ENCODE results near the gene RPSA. TPM values are rescaled to one million over a fixed set of nuclear protein-coding genes. Genes with fewer than 3 reads are reported as not detected.

RPSA gene
- total and polyA plus RNA-seq, 9 of the 15 experiments (the other 6 are each of a cell fraction or from before 2014, with no cell fraction given), result 2,290 to 4,272 (median 2,730) TPM

DNA sequence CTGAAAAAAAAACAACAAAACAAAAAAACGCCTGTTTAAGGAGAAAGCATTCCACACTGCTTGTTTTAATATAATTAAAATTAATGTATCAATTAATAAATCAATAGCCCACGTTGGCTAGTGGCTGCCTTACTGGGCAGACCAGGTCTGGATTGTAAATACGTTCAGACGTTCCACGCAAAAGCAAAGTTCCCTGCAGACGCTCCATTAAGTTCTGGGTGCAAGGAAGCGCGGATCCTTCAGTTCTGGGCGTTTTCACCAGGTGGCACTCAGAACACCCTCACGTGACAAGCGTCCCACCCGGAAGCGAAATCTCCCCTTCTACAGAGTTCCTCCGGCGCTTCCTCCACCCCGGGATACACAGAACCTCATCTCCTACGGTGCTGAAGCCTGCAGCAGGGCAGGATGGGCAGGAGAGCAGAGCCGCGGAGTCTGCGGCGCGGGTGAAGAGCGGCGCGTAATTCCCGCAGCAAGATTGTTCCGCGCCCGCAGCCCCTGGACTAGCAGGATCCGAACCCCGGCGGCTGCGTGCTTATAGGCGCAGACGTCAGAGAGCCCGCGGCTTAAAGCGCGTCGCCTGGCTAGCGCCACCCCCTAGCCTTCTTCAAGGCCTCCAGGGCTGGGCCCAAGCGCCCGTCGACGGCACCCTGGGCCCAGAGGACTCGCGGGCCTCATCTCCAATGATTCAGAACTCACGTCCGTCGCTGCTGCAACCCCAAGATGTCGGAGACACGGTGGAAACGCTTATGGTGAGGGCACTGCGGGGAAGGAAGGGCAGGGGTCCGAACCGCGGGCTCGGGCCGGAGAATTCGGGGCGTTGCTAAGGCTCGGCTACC lies 23.3 kb upstream of the RPSA start, which contains the start of gene SLC25A38:
Gene SLC25A38 (plus strand): TSS at position 326 of the 836 bp plus-strand sequence. CDS start 355 bp downstream, at position 681.
- peak; percentile 88 for ATAC-seq
- BruUV-seq (replicated peaks), result TSS peak; percentile 63
- under 1% methylated on average over 62 of the region's 62 CpGs for WGBS (ENCODE audit: insufficient coverage, low coverage, missing lambda C conversion rate)
- Histone ChIP-seq H3K27me3 (ENCODE audit: control insufficient read depth in 2 of 2, insufficient read depth in 2 of 2, low read length in 2 of 2) (peaks cover 3 to 4% of the 10 kb centered on the region in 2 experiments; a peak in 3 of 5 replicates), H3K9ac (ENCODE audit: insufficient read depth in 1 of 2, low read depth in 2 of 2, low read length in 2 of 2) (peak within 1 kb of the TSS; percentile 79 to 94), H3K4me3 (peak within 1 kb of the TSS; percentile 69), H3K4me1 (replicated peaks in 1 of 2; ENCODE audit: control insufficient read depth in 2 of 2, insufficient read depth in 2 of 2, low read length in 2 of 2) (peaks cover 39 to 50% of the 10 kb centered on the region in 2 experiments), H3K9me1 (ENCODE audit: control insufficient read depth, insufficient read depth, low read length) (peaks cover 11% of the 10 kb centered on the region), H3K36me3 (ENCODE audit: control insufficient read depth, insufficient read depth, low read length) (peaks cover 9% of the 10 kb centered on the region), H3K79me2 (ENCODE audit: control insufficient read depth, insufficient read depth, low read length) (peaks cover 51% of the 10 kb centered on the region), H3K9me3 (replicated peaks; ENCODE audit: control insufficient read depth, insufficient read depth, low read depth, low read length) (no peaks in the 10 kb centered on the region), H4K20me1 (replicated peaks; ENCODE audit: control insufficient read depth, insufficient read depth, low read length) (peaks cover 27% of the 10 kb centered on the region), H3K4me2 (ENCODE audit: insufficient read depth, low read length) (peak within 1 kb of the TSS; percentile 83), H2AFZ (ENCODE audit: low read depth, low read length) (peak within 1 kb of the TSS; percentile 93), H3K27ac (ENCODE audit: extremely low read depth, low read depth, low read length) (peak within 1 kb of the TSS; percentile 85)
- ChIA-PET POLR2A (interaction anchor here (1.8 to 2.1 kb wide), 3 partner anchors 15 to 26 kb away, joined by 10 to 17 read pairs (median 10); partner anchors contain the start of gene RPSA), CTCF (ENCODE audit: low intra/inter-chr PET ratio) (no interaction called here)
- FAIRE-seq, result peak; percentile 87
- intact Hi-C loops (cut with micrococcal nuclease), result loop anchor here (1.0 to 10.0 kb wide), 2 partner anchors 23 to 1072 kb away; partner anchors contain the start of genes RPL14 and RPSA
- peak; percentile 82 to 94 (median 88) for DNase-seq (ENCODE audit: extremely low read depth in 1 of 4, low spot score in 3 of 4)
- in situ Hi-C loops (cut with MboI), result loop anchor here (10.0 kb wide), 1 partner anchor 258 kb away; no protein-coding TSS in a partner anchor
- TF ChIP-seq, protein P1, sequence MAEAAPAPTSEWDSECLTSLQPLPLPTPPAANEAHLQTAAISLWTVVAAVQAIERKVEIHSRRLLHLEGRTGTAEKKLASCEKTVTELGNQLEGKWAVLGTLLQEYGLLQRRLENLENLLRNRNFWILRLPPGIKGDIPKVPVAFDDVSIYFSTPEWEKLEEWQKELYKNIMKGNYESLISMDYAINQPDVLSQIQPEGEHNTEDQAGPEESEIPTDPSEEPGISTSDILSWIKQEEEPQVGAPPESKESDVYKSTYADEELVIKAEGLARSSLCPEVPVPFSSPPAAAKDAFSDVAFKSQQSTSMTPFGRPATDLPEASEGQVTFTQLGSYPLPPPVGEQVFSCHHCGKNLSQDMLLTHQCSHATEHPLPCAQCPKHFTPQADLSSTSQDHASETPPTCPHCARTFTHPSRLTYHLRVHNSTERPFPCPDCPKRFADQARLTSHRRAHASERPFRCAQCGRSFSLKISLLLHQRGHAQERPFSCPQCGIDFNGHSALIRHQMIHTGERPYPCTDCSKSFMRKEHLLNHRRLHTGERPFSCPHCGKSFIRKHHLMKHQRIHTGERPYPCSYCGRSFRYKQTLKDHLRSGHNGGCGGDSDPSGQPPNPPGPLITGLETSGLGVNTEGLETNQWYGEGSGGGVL (CRISPR knock-in tag; IDR thresholded peaks at IDR 0.05), result no peak
- TF ChIP-seq BRCA1 (IDR thresholded peaks at IDR 0.05), result no peak
- no peak for TF ChIP-seq BRCA1 (CRISPR knock-in tag; IDR thresholded peaks at IDR 0.05)
- TF ChIP-seq, protein P2, sequence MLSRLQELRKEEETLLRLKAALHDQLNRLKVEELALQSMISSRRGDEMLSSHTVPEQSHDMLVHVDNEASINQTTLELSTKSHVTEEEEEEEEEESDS (CRISPR knock-in tag; IDR thresholded peaks at IDR 0.05), result no peak
- TF ChIP-seq, protein P3, sequence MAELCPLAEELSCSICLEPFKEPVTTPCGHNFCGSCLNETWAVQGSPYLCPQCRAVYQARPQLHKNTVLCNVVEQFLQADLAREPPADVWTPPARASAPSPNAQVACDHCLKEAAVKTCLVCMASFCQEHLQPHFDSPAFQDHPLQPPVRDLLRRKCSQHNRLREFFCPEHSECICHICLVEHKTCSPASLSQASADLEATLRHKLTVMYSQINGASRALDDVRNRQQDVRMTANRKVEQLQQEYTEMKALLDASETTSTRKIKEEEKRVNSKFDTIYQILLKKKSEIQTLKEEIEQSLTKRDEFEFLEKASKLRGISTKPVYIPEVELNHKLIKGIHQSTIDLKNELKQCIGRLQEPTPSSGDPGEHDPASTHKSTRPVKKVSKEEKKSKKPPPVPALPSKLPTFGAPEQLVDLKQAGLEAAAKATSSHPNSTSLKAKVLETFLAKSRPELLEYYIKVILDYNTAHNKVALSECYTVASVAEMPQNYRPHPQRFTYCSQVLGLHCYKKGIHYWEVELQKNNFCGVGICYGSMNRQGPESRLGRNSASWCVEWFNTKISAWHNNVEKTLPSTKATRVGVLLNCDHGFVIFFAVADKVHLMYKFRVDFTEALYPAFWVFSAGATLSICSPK (IDR thresholded peaks at IDR 0.05; ENCODE audit: borderline replicate concordance), result no peak
- TF ChIP-seq, protein P4, sequence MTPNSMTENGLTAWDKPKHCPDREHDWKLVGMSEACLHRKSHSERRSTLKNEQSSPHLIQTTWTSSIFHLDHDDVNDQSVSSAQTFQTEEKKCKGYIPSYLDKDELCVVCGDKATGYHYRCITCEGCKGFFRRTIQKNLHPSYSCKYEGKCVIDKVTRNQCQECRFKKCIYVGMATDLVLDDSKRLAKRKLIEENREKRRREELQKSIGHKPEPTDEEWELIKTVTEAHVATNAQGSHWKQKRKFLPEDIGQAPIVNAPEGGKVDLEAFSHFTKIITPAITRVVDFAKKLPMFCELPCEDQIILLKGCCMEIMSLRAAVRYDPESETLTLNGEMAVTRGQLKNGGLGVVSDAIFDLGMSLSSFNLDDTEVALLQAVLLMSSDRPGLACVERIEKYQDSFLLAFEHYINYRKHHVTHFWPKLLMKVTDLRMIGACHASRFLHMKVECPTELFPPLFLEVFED (CRISPR knock-in tag; conservative IDR thresholded peaks at IDR 0.05), result peak; percentile 60; the same call in 1 of the 2 replicates
- no peak; the same call in 1 of the 2 replicates for TF ChIP-seq ADNP (tag; IDR thresholded peaks at IDR 0.05)
- TF ChIP-seq CHD2 (IDR thresholded peaks at IDR 0.05; ENCODE audit: low read depth, low read length), result no peak
- TF ChIP-seq, protein P5, sequence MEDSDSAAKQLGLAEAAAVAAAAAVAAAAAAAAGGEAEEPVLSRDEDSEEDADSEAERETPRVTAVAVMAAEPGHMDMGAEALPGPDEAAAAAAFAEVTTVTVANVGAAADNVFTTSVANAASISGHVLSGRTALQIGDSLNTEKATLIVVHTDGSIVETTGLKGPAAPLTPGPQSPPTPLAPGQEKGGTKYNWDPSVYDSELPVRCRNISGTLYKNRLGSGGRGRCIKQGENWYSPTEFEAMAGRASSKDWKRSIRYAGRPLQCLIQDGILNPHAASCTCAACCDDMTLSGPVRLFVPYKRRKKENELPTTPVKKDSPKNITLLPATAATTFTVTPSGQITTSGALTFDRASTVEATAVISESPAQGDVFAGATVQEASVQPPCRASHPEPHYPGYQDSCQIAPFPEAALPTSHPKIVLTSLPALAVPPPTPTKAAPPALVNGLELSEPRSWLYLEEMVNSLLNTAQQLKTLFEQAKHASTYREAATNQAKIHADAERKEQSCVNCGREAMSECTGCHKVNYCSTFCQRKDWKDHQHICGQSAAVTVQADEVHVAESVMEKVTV (CRISPR knock-in tag; IDR thresholded peaks at IDR 0.05), result no peak
- TF ChIP-seq ZFX (CRISPR knock-in tag; IDR thresholded peaks at IDR 0.05), result peak; percentile 99
- TF ChIP-seq PHTF2 (CRISPR knock-in tag; IDR thresholded peaks at IDR 0.05), result no peak
- no peak for TF ChIP-seq ZNF140 (CRISPR knock-in tag; IDR thresholded peaks at IDR 0.05)
